Left ventricle myocardium inferior (tissue), 1 donor: Measurements from ENCODE around the gene SLC35E4. TPM values are rescaled to one million over a fixed set of nuclear protein-coding genes. Genes with fewer than 3 reads are reported as not detected.

Experiments
- DNase-seq: peaks from one replicate; pipeline ENCODE4 v3.0.0-alpha.2; 2020
- H3K27ac ChIP-seq: fragments of 200-600 bp; replicated peaks from 2 replicates; pipeline ENCODE4 v1.8.0; 2021
- H3K27me3 ChIP-seq: fragments of 200-600 bp; 2 replicates; pipeline ENCODE4 v1.8.0; 2021; ENCODE audit warnings: low read depth
- H3K36me3 ChIP-seq: fragments of 200-600 bp; 2 replicates; pipeline ENCODE4 v1.8.0; 2021
- H3K4me1 ChIP-seq: fragments of 200-600 bp; 2 replicates; pipeline ENCODE4 v1.8.0; 2021
- H3K4me3 ChIP-seq: fragments of 200-600 bp; 2 replicates; pipeline ENCODE4 v1.8.0; 2021; ENCODE audit warnings: mild to moderate bottlenecking, moderate library complexity
- H3K9me3 ChIP-seq: fragments of 200-600 bp; replicated peaks from 2 replicates; pipeline ENCODE4 v1.8.0; 2021
- CTCF ChIP-seq: fragments of 200-600 bp; IDR thresholded peaks from 2 replicates; pipeline ENCODE4 v1.8.0; 2021; ENCODE audit warnings: antibody characterized with exemption, mild to moderate bottlenecking, borderline replicate concordance
- intact Hi-C: fragments of 100-400 bp; cut with micrococcal nuclease; formaldehyde crosslinking; loops from one replicate; pipeline ENCODE4 v1.11.0; 2022
- total RNA-seq: library from RNA; stranded (reverse); fragmentation: NEBNext Ultra II Directional; extraction: Animal tissue kit (Norgen Biotek cat#: 25700); gene quantifications from one replicate; pipeline ENCODE4 v1.2.1, GENCODE V29; 2021
- donor health status: DM: no; HTN: yes; CAD: no; lungs with severe emphysema.

SLC35E4 gene
- total RNA-seq, 1 donor from 2014 or later, result 3.8 TPM

GRCh38 chr22:30603801-30604200 lies 31.8 kb upstream of the SLC35E4 start:
- intact Hi-C loops, result no loop called here
- Histone ChIP-seq H3K4me3 (no peak overlapping the region), H3K4me1 (peaks cover 39% of the 10 kb centered on the region), H3K27me3 (no peaks in the 10 kb centered on the region), H3K27ac (no peak overlapping the region), H3K36me3 (no peaks in the 10 kb centered on the region), H3K9me3 (no peaks in the 10 kb centered on the region)
- no peak for DNase-seq
- TF ChIP-seq CTCF, result no peak

- Histone ChIP-seq H3K36me3 (no peaks in the 10 kb centered on the region), H3K27me3 (no peaks in the 10 kb centered on the region), H3K4me1 (peaks cover 46% of the 10 kb centered on the region), H3K9me3 (no peaks in the 10 kb centered on the region), H3K4me3 (no peak overlapping the region), H3K27ac (peak overlapping the region; percentile 8)
- DNase-seq, result no peak
- intact Hi-C loops, result no loop called here
- TF ChIP-seq CTCF, result no peak
Observed at GRCh38 chr22:30604723-30605122, 30.9 kb upstream of the SLC35E4 start.

- peak overlapping the region; percentile 88 for H3K27ac ChIP-seq
- peaks cover 54% of the 10 kb centered on the region for H3K4me1 ChIP-seq
- H3K36me3 ChIP-seq, result no peaks in the 10 kb centered on the region
- peak; percentile 80 for TF ChIP-seq CTCF
- H3K4me3 ChIP-seq, result peak overlapping the region; percentile 79
- DNase-seq, result peak; percentile 45
- H3K9me3 ChIP-seq, result no peaks in the 10 kb centered on the region
- no peaks in the 10 kb centered on the region for H3K27me3 ChIP-seq
- intact Hi-C loops, result no loop called here
Observed at GRCh38 chr22:30605449-30606110, 30.0 kb upstream of the SLC35E4 start.

GRCh38 chr22:30606455-30607299 lies 28.9 kb upstream of the SLC35E4 start, which contains the start of gene TCN2:
Gene TCN2, plus strand, starts transcription at chr22:30607174. Its CDS starts 158 bp downstream, at chr22:30607332.
- H3K27ac ChIP-seq, result peak within 1 kb of the TSS; percentile 88
- peak; percentile 70 for DNase-seq
- no peaks in the 10 kb centered on the region for H3K9me3 ChIP-seq
- H3K4me3 ChIP-seq, result peak within 1 kb of the TSS; percentile 79
- H3K4me1 ChIP-seq, result peaks cover 54% of the 10 kb centered on the region
- H3K27me3 ChIP-seq, result no peaks in the 10 kb centered on the region
- intact Hi-C loops, result no loop called here
- TF ChIP-seq CTCF, result peak; percentile 18
- H3K36me3 ChIP-seq, result peaks cover 10% of the 10 kb centered on the region

- Histone ChIP-seq H3K4me1 (peaks cover 54% of the 10 kb centered on the region), H3K36me3 (peaks cover 16% of the 10 kb centered on the region), H3K4me3 (peak overlapping the region; percentile 79), H3K9me3 (no peaks in the 10 kb centered on the region), H3K27ac (peak overlapping the region; percentile 88), H3K27me3 (no peaks in the 10 kb centered on the region)
- intact Hi-C loops, result no loop called here
- no peak for DNase-seq
- TF ChIP-seq CTCF, result no peak
Observed at GRCh38 chr22:30607300-30607930, 28.2 kb upstream of the SLC35E4 start.
